ENCODE data around the gene OOSP3.
"Not testable (repeated sequence)": the region's sequence is repeated elsewhere in the genome, so short reads cannot be mapped to it uniquely, and the experiment has no call there.

OOSP3 gene

GRCh38 chr11:59849129-59849528, 29.5 kb upstream of the OOSP3 start:
- H3K4me3 ChIP-seq (ENCODE audit: low read length, poor library complexity, severe bottlenecking): no peak overlapping the region
- no peak overlapping the region for H3K9ac ChIP-seq (ENCODE audit: low read depth, low read length, poor library complexity, severe bottlenecking)
- no peak overlapping the region for H2AFZ ChIP-seq (ENCODE audit: low read length)
- H3F3A ChIP-seq (ENCODE audit: low read depth): no peaks in the 10 kb centered on the region
- no peaks in the 10 kb centered on the region for H3K9me3 ChIP-seq (ENCODE audit: insufficient read depth, low read depth, low read length)
- H3K4me2 ChIP-seq (ENCODE audit: low read depth, low read length, poor library complexity, severe bottlenecking): no peak overlapping the region
- no peaks in the 10 kb centered on the region for H3K9me2 ChIP-seq (replicated peaks; ENCODE audit: low read depth, low read length)
- H3K27me3 ChIP-seq (ENCODE audit: insufficient read depth, low read length, poor library complexity, severe bottlenecking): no peaks in the 10 kb centered on the region
- peaks cover 4% of the 10 kb centered on the region for H3K4me1 ChIP-seq (ENCODE audit: insufficient read depth, low read length, poor library complexity, severe bottlenecking)
- no peaks in the 10 kb centered on the region for H4K20me1 ChIP-seq (ENCODE audit: insufficient read depth, low read length, poor library complexity, severe bottlenecking)
- no peaks in the 10 kb centered on the region for H3K36me3 ChIP-seq (ENCODE audit: insufficient read depth, low read length)
- TF ChIP-seq, protein P1, sequence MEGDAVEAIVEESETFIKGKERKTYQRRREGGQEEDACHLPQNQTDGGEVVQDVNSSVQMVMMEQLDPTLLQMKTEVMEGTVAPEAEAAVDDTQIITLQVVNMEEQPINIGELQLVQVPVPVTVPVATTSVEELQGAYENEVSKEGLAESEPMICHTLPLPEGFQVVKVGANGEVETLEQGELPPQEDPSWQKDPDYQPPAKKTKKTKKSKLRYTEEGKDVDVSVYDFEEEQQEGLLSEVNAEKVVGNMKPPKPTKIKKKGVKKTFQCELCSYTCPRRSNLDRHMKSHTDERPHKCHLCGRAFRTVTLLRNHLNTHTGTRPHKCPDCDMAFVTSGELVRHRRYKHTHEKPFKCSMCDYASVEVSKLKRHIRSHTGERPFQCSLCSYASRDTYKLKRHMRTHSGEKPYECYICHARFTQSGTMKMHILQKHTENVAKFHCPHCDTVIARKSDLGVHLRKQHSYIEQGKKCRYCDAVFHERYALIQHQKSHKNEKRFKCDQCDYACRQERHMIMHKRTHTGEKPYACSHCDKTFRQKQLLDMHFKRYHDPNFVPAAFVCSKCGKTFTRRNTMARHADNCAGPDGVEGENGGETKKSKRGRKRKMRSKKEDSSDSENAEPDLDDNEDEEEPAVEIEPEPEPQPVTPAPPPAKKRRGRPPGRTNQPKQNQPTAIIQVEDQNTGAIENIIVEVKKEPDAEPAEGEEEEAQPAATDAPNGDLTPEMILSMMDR (conservative IDR thresholded peaks at IDR 0.05; ENCODE audit: low read length): no peak
- TF ChIP-seq EZH2phosphoT487 (IDR thresholded peaks at IDR 0.05; ENCODE audit: borderline replicate concordance): no peak
- H3K79me2 ChIP-seq (ENCODE audit: insufficient read depth, low read length): no peaks in the 10 kb centered on the region

GRCh38 chr11:59849551-59849950, 29.0 kb upstream of the OOSP3 start:
- H3K4me3 ChIP-seq (ENCODE audit: low read length, poor library complexity, severe bottlenecking); H3K9me3 ChIP-seq (ENCODE audit: insufficient read depth, low read depth, low read length); H3K9ac ChIP-seq (ENCODE audit: low read depth, low read length, poor library complexity, severe bottlenecking); H2AFZ ChIP-seq (ENCODE audit: low read length); H3F3A ChIP-seq (ENCODE audit: low read depth); H3K79me2 ChIP-seq (ENCODE audit: insufficient read depth, low read length); H3K27me3 ChIP-seq (ENCODE audit: insufficient read depth, low read length, poor library complexity, severe bottlenecking); H3K9me2 ChIP-seq (replicated peaks; ENCODE audit: low read depth, low read length); H3K36me3 ChIP-seq (ENCODE audit: insufficient read depth, low read length); H3K4me1 ChIP-seq (ENCODE audit: insufficient read depth, low read length, poor library complexity, severe bottlenecking); H4K20me1 ChIP-seq (ENCODE audit: insufficient read depth, low read length, poor library complexity, severe bottlenecking); H3K4me2 ChIP-seq (ENCODE audit: low read depth, low read length, poor library complexity, severe bottlenecking): not testable (repeated sequence)

DNA sequence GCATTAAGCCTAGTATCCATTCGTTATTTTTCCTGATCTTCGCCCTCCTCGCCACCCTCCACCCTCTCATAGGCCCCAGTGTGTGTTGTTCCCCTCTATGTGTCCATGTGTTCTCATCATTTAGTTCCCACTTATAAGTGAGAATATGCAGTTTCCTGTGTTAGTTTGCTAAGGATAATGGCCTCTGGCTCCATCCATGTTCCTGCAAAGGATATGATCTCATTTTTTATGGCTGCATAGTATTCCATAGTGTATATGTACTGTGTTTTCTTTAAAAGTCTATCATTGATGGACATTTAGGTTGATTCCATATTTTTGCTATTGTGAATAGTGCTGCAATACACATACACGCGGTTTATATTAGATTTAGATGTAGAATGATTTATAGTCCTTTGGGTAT, 27.2 kb upstream of the OOSP3 start:
- H3K27me3 ChIP-seq (ENCODE audit: insufficient read depth, low read length, poor library complexity, severe bottlenecking); H3K4me2 ChIP-seq (ENCODE audit: low read depth, low read length, poor library complexity, severe bottlenecking); H3K36me3 ChIP-seq (ENCODE audit: insufficient read depth, low read length); H3K4me1 ChIP-seq (ENCODE audit: insufficient read depth, low read length, poor library complexity, severe bottlenecking); H3K9me3 ChIP-seq (ENCODE audit: insufficient read depth, low read depth, low read length); H3K4me3 ChIP-seq (ENCODE audit: low read length, poor library complexity, severe bottlenecking); H3F3A ChIP-seq (ENCODE audit: low read depth); H3K9me2 ChIP-seq (replicated peaks; ENCODE audit: low read depth, low read length); H4K20me1 ChIP-seq (ENCODE audit: insufficient read depth, low read length, poor library complexity, severe bottlenecking); H3K9ac ChIP-seq (ENCODE audit: low read depth, low read length, poor library complexity, severe bottlenecking); H3K79me2 ChIP-seq (ENCODE audit: insufficient read depth, low read length); H2AFZ ChIP-seq (ENCODE audit: low read length): not testable (repeated sequence)

DNA sequence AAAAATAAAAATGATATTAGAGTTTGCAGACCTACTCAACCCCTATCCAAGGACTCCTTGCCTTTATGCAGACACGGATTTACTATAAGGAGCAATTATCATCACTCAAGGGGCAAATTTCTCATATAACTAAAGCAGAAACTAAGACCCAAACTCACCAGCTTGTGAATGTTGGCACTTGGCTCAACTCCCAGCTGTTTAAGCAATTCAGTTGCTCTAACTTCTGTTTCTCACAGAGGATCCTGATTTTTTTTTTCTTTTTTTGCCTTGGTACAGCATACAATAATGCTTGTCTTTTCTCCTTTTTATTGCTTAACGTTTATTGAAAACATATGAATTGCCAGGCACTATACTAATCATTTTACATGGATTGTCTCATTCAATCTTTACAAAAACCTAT, 23.7 kb upstream of the OOSP3 start:
- Histone ChIP-seq H3K79me2 (ENCODE audit: insufficient read depth, low read length) (no peaks in the 10 kb centered on the region), H3K4me1 (ENCODE audit: insufficient read depth, low read length, poor library complexity, severe bottlenecking) (peaks cover 16% of the 10 kb centered on the region), H3K9me2 (replicated peaks; ENCODE audit: low read depth, low read length) (no peaks in the 10 kb centered on the region), H3K27me3 (ENCODE audit: insufficient read depth, low read length, poor library complexity, severe bottlenecking) (no peaks in the 10 kb centered on the region), H3K9ac (ENCODE audit: low read depth, low read length, poor library complexity, severe bottlenecking) (no peak overlapping the region), H2AFZ (ENCODE audit: low read length) (no peak overlapping the region), H3K4me3 (ENCODE audit: low read length, poor library complexity, severe bottlenecking) (no peak overlapping the region), H3K36me3 (ENCODE audit: insufficient read depth, low read length) (no peaks in the 10 kb centered on the region), H3K4me2 (ENCODE audit: low read depth, low read length, poor library complexity, severe bottlenecking) (no peak overlapping the region), H3F3A (ENCODE audit: low read depth) (no peaks in the 10 kb centered on the region), H3K9me3 (ENCODE audit: insufficient read depth, low read depth, low read length) (no peaks in the 10 kb centered on the region), H4K20me1 (ENCODE audit: insufficient read depth, low read length, poor library complexity, severe bottlenecking) (no peaks in the 10 kb centered on the region)
- TF ChIP-seq, protein P1 (conservative IDR thresholded peaks at IDR 0.05; ENCODE audit: low read length): no peak
- no peak for TF ChIP-seq EZH2phosphoT487 (IDR thresholded peaks at IDR 0.05; ENCODE audit: borderline replicate concordance)

All from Loucy (cell line).